OCI-LY3 (cell line): Measurements from ENCODE around the gene RGS18.

Experiments
- H2AFZ ChIP-seq: fragments of 200-600, 300-600 bp; shearing (Covaris generic); 2 replicates; pipeline ENCODE4 v1.6.0; 2014; ENCODE audit warnings: antibody characterized with exemption, low read depth, low read length
- H3K27ac ChIP-seq: fragments of 200-600, 300-600 bp; sonication (generic); 2 replicates; pipeline ENCODE4 v1.5.1; 2014; ENCODE audit warnings: mild to moderate bottlenecking, low read length, moderate library complexity, mixed read lengths
- H3K27me3 ChIP-seq: fragments of 200-600, 300-600 bp; sonication (generic); 2 replicates; pipeline ENCODE4 v1.6.1; 2014; ENCODE audit warnings: low read depth, low read length, mixed read lengths
- H3K36me3 ChIP-seq: fragments of 200-600, 300-600 bp; sonication (generic); replicated peaks from 2 replicates; pipeline ENCODE3; 2014; ENCODE audit warnings: low read depth, low read length, mixed read lengths
- H3K4me1 ChIP-seq: fragments of 300-600, 200-600 bp; sonication (generic); 2 replicates; pipeline ENCODE4 v1.6.1; 2014; ENCODE audit warnings: low read length, mixed read lengths
- H3K4me2 ChIP-seq: fragments of 200-600, 300-600 bp; sonication (generic); 2 replicates; pipeline ENCODE4 v1.6.1; 2014; ENCODE audit warnings: low read length, mixed read lengths
- H3K4me3 ChIP-seq: fragments of 300-600, 200-600 bp; sonication (generic); 2 replicates; pipeline ENCODE4 v1.5.1; 2014; ENCODE audit warnings: antibody characterized with exemption, mild to moderate bottlenecking, low read length, moderate library complexity
- H3K79me2 ChIP-seq: fragments of 300-600, 200-600 bp; shearing (Covaris generic); 2 replicates; pipeline ENCODE4 v1.6.1; 2014; ENCODE audit warnings: mild to moderate bottlenecking, low read length, mixed read lengths
- H3K9ac ChIP-seq: fragments of 300-600, 200-600 bp; shearing (Covaris generic); 2 replicates; pipeline ENCODE4 v1.6.0; 2014; ENCODE audit warnings: mild to moderate bottlenecking, low read length, moderate library complexity
- H3K9me3 ChIP-seq: fragments of 200-600, 300-600 bp; shearing (Covaris generic); 2 replicates; pipeline ENCODE4 v1.6.1; 2014; ENCODE audit warnings: low read length, mixed read lengths; ENCODE audit not compliant: insufficient read depth
- H4K20me1 ChIP-seq: fragments of 200-600, 300-600 bp; sonication (generic); 2 replicates; pipeline ENCODE4 v1.6.1; 2016; ENCODE audit warnings: low read length, mixed read lengths; ENCODE audit not compliant: insufficient read depth
- CTCF ChIP-seq: fragments of 200-600, 300-600 bp; sonication (generic); IDR thresholded peaks from 2 replicates; pipeline ENCODE4 v1.5.1; 2014; ENCODE audit warnings: antibody characterized with exemption, low read length, low read depth
- EZH2phosphoT487 ChIP-seq: fragments of 200-600 bp; shearing (Covaris generic); IDR thresholded peaks from 2 replicates; pipeline ENCODE4 v1.6.1; 2018; ENCODE audit warnings: antibody characterized with exemption, mixed run types, low read depth

RGS18 gene

GRCh38 chr1:192224396-192224795, 66.1 kb downstream of the RGS18 start:
- Histone ChIP-seq H3K27ac (no peak overlapping the region), H3K9me3 (no peaks in the 10 kb centered on the region), H3K4me2 (no peak overlapping the region), H4K20me1 (no peaks in the 10 kb centered on the region), H3K27me3 (no peaks in the 10 kb centered on the region), H3K4me3 (no peak overlapping the region), H2AFZ (no peak overlapping the region), H3K79me2 (no peaks in the 10 kb centered on the region), H3K36me3 (no peaks in the 10 kb centered on the region), H3K4me1 (no peaks in the 10 kb centered on the region), H3K9ac (no peak overlapping the region)
- no peak for TF ChIP-seq EZH2phosphoT487
- no peak for TF ChIP-seq CTCF

GRCh38 chr1:192224846-192225245, 66.6 kb downstream of the RGS18 start:
- H2AFZ ChIP-seq: no peak overlapping the region
- H3K4me3 ChIP-seq: no peak overlapping the region
- H3K79me2 ChIP-seq: no peaks in the 10 kb centered on the region
- H3K9ac ChIP-seq: no peak overlapping the region
- no peaks in the 10 kb centered on the region for H3K27me3 ChIP-seq
- H3K27ac ChIP-seq: no peak overlapping the region
- no peaks in the 10 kb centered on the region for H3K9me3 ChIP-seq
- H3K4me2 ChIP-seq: no peak overlapping the region
- no peaks in the 10 kb centered on the region for H3K4me1 ChIP-seq
- TF ChIP-seq EZH2phosphoT487: no peak
- TF ChIP-seq CTCF: no peak
- no peaks in the 10 kb centered on the region for H4K20me1 ChIP-seq
- H3K36me3 ChIP-seq: no peaks in the 10 kb centered on the region

GRCh38 chr1:192225266-192225665, 67.0 kb downstream of the RGS18 start:
- no peaks in the 10 kb centered on the region for H3K9me3 ChIP-seq
- H3K4me3 ChIP-seq: no peak overlapping the region
- H3K9ac ChIP-seq: no peak overlapping the region
- no peaks in the 10 kb centered on the region for H3K27me3 ChIP-seq
- no peaks in the 10 kb centered on the region for H3K36me3 ChIP-seq
- H2AFZ ChIP-seq: no peak overlapping the region
- H3K4me1 ChIP-seq: no peaks in the 10 kb centered on the region
- no peak for TF ChIP-seq EZH2phosphoT487
- TF ChIP-seq CTCF: no peak
- H3K79me2 ChIP-seq: no peaks in the 10 kb centered on the region
- no peak overlapping the region for H3K4me2 ChIP-seq
- H4K20me1 ChIP-seq: no peaks in the 10 kb centered on the region
- H3K27ac ChIP-seq: no peak overlapping the region

GRCh38 chr1:192225703-192226102, 67.4 kb downstream of the RGS18 start:
- H3K9me3 ChIP-seq: no peaks in the 10 kb centered on the region
- H3K36me3 ChIP-seq: no peaks in the 10 kb centered on the region
- H2AFZ ChIP-seq: no peak overlapping the region
- no peak overlapping the region for H3K27ac ChIP-seq
- no peak for TF ChIP-seq CTCF
- TF ChIP-seq EZH2phosphoT487: no peak
- no peaks in the 10 kb centered on the region for H3K27me3 ChIP-seq
- H3K79me2 ChIP-seq: no peaks in the 10 kb centered on the region
- H3K4me3 ChIP-seq: no peak overlapping the region
- no peak overlapping the region for H3K9ac ChIP-seq
- no peaks in the 10 kb centered on the region for H4K20me1 ChIP-seq
- H3K4me2 ChIP-seq: no peak overlapping the region
- H3K4me1 ChIP-seq: no peaks in the 10 kb centered on the region
